Fibroblast of skin of scalp (primary cell): ENCODE results near the gene ATP10A.
A peak's percentile ranks its signal among the peaks of the same experiment; 100 is the strongest.

Experiments used
- DNase-seq: peaks from one replicate; pipeline ENCODE4 v3.0.0-alpha.2; 2013

ATP10A gene

GRCh38 chr15:25824618-25825017 lies 38.5 kb downstream of the ATP10A start:
- DNase-seq = no peak

DNA sequence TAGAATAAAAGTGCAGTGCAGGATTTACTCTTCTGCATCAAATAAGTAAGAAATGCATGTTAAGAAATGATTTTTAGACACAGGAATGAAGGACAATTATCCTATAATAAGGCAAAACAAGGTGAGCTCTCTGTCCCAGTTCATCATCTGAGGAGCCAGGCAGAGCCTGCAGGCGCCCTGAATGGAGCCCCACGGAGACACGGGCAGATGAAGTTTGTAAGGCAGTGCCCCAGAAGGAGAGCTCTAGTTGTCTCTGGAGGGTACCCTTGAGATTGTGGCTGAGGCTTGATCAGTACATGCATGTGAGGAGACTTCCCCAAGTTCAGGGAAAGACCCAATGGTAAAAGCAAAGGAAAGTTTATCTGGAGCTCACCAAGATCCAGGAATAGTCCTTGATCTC lies 50.3 kb downstream of the ATP10A start:
- DNase-seq = no peak

DNA sequence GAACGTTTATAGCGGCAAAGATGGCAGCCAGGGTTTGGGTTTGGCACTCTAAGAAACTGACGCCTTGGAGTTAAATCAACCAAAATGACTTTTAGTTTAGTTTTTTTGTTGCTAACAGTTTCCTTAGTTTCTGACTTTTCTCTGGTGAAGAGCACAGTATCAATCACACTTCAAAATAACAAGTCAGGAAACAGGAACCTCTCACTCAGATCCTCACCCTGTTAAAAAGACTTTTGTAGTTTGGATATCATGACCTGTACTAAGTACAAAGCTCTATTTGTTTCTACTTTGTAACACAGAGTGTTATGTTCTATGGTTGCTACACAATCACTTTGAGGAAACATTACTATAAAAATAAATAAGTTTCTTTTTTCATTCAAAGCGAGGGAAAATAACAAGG lies 51.1 kb downstream of the ATP10A start:
- DNase-seq = no peak

- DNase-seq = no peak
Observed at GRCh38 chr15:25811481-25811906, 51.6 kb downstream of the ATP10A start.

- no peak for DNase-seq
Observed at GRCh38 chr15:25810631-25811091, 52.5 kb downstream of the ATP10A start.

DNA sequence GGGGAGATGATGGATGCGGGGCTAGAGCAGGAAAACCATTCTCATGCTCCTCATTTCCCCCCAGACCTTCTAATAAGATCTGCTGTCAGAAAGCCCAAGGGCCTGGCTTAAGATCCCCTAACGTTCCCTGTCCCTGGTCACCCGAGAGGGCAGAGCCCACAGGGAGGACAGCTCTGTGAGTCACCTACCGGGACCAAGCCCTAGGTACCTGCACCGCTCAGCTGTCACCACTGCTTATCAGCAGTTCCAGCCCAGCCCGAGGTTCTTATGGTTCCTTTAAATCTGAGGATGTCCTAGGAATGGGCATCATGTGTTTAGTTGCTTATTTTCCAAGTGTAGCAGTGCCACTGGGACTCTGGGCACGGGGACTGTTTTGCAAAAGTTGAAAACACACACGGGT lies 53.0 kb downstream of the ATP10A start:
- DNase-seq = no peak

- DNase-seq = no peak
Observed at GRCh38 chr15:25807063-25807462, 56.1 kb downstream of the ATP10A start.

- peak; percentile 54 for DNase-seq
Observed at GRCh38 chr15:25805031-25805430, 58.1 kb downstream of the ATP10A start.

DNA sequence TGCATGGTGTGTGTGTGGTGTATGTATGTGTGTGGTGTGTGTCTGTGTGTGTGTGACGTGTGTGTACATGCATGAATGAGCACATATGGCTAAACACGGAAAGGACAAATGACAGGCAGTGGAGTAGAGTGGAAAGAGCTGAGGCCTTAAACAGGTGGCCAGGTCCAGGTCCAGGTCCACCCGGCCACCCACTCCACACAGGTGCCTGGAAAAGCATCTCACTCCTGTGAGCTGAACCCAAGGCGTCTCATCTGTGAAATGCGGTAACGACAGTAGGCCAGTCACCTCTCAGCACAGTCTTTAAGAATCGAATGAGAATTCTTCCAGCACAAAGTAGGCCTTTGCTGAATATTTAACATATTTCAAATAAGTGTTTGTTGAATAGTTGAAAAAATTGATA lies 58.7 kb downstream of the ATP10A start:
- peak; percentile 13 for DNase-seq

DNA sequence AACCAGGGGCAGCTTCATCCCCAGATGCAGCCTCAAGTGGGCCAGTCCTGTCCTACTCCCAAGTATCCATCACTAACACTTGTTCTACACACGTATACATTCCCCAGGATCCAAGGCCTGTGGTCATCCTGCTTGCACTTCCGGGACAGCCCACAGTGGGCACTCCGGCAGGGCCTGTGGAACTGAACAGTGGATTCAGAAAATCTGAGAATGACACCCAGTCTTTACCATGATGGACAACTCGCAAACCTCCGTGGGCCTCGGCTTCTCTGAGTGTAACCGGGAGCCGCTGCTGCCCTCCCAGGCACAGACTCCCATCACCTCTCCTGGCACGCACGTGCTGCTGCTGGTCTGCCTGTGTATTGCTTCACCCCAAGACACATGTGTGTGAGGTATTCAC lies 59.6 kb downstream of the ATP10A start:
- no peak for DNase-seq

GRCh38 chr15:25803036-25803435 lies 60.1 kb downstream of the ATP10A start:
- DNase-seq = no peak

GRCh38 chr15:25802285-25802830 lies 60.8 kb downstream of the ATP10A start:
- DNase-seq = no peak

- no peak for DNase-seq
Observed at GRCh38 chr15:25801586-25802284, 61.4 kb downstream of the ATP10A start.

DNA sequence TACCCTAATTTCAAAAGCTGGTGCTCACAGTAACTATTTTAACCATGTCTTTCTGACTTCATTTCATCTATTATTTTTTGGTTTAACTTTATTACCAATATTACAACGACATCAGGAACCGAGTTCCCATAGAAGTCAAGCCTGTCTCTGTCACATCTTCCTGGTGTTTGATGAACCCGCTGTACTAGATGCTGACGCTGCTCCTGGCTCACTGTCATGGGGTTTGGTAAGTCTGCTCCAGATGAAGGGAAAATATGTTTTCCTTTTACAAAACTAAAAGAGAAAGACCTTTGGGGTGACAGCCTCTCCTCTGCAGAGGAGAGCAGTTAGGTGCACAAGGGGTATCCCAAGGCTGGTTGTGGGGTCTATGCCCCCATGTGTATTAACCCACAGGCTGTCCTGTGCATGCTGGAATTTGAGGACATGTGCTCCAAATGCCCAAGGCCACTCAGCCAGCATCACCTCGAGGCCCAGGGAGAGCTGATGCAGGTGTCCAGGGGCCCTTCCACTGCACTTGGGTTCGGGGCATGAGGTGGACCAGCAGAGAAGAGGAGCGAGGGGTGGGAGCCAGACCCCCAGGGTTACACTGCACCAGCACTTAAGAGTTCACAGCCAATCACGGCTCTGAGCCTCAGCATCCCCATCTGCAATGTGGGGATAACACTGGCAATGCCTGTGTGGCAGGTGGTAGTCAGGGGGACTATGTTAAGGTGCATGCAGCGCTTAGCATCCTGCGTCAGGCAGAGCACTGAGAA lies 62.2 kb downstream of the ATP10A start:
- no peak for DNase-seq

GRCh38 chr15:25799906-25800700 lies 63.0 kb downstream of the ATP10A start:
- DNase-seq = no peak

GRCh38 chr15:25797936-25798901 lies 64.9 kb downstream of the ATP10A start:
- DNase-seq = no peak

DNA sequence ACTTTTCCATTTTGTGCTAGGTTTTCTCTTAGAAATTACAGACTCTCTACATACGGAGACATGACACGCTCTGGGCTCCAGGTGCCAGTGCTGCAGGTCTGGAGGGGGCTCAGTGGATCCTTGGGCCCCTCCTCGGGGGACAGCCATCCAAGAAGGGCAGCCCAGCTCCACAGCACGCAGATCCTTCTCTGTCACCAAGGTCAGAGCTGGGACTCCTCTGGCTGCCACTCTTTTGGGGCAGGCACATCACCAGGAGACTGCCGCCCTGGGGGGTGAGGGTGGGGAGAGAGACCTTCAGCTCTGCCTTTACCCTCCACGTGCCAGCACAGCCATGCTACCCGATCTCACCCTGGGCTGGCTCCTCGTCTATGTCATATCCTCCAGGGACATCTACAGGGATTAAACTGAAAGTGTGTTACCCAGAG lies 65.6 kb downstream of the ATP10A start:
- DNase-seq = peak; percentile 55

GRCh38 chr15:25797035-25797434 lies 66.1 kb downstream of the ATP10A start:
- no peak for DNase-seq

DNA sequence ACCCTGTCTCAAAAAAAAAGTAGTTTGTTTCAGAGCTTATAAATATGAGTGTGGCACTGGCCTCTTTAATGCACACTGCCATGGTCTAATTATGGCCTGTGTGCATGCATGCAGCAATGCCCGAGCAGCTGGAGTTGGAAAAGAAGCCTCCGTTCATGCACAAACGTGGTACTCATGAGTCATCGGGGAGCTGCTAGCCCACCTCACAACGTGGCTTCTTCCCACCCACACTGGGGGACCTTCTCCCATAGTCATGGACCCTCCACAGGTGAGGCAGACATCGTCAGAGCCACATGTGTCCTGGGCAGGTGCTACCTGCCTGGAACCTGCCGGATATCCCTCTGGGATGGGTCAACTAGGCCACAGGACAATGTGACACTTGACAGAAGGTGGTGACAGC lies 66.7 kb downstream of the ATP10A start:
- DNase-seq = no peak

- DNase-seq = no peak
Observed at GRCh38 chr15:25795712-25796111, 67.4 kb downstream of the ATP10A start.

- no peak for DNase-seq
Observed at GRCh38 chr15:25795061-25795460, 68.1 kb downstream of the ATP10A start.
